ENCODE measurements around the gene GRIP1. TPM values are rescaled to one million over a fixed set of nuclear protein-coding genes. Genes with fewer than 3 reads are reported as not detected.

GRIP1 gene
- total RNA-seq, 1 experiment from 2014 or later, result 0.23 TPM

DNA sequence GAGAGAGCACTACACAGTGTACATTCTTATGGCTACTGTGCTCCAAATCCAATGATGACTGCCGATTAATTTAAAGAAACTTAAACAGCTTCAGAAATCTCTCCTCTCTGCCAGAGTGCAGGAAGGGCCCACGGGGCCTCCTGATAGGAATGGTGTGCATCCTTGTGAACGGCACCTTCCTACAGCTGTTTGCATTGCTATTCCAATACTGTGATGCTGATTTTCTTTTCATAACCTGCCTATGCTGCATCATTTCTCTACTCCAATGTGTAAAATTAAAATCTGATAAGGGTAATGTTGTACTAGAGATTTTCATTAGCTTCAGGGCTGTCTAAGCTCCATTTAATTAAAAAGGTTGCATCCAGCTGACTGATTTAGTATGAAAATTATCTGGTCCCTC lies 217.5 kb downstream of the GRIP1 start:
- H3K9me3 Mint-ChIP-seq (ENCODE audit: unreplicated experiment), result no peaks in the 10 kb centered on the region
- no peak overlapping the region for H3K27ac Mint-ChIP-seq (ENCODE audit: unreplicated experiment)
- intact Hi-C loops (cut with micrococcal nuclease; ENCODE audit: unreplicated experiment), result no loop called here
- no peak overlapping the region for H3K4me3 Mint-ChIP-seq (ENCODE audit: unreplicated experiment)
- Histone ChIP-seq H3K4me3 (ENCODE audit: low read depth, low read length) (no peak overlapping the region), H3K4me1 (no peaks in the 10 kb centered on the region), H3K36me3 (ENCODE audit: control insufficient read depth, insufficient read depth, low read length) (no peaks in the 10 kb centered on the region), H3K9me3 (no peaks in the 10 kb centered on the region), H3K27me3 (replicated peaks; ENCODE audit: control insufficient read depth, insufficient read depth, low read length) (no peaks in the 10 kb centered on the region; the same call in 1 of the 2 replicates)
- peaks cover 18% of the 10 kb centered on the region for H3K27me3 Mint-ChIP-seq (ENCODE audit: insufficient read depth, unreplicated experiment)
- no TSS peak for BruUV-seq (replicated peaks)
- TF ChIP-seq, protein P1, sequence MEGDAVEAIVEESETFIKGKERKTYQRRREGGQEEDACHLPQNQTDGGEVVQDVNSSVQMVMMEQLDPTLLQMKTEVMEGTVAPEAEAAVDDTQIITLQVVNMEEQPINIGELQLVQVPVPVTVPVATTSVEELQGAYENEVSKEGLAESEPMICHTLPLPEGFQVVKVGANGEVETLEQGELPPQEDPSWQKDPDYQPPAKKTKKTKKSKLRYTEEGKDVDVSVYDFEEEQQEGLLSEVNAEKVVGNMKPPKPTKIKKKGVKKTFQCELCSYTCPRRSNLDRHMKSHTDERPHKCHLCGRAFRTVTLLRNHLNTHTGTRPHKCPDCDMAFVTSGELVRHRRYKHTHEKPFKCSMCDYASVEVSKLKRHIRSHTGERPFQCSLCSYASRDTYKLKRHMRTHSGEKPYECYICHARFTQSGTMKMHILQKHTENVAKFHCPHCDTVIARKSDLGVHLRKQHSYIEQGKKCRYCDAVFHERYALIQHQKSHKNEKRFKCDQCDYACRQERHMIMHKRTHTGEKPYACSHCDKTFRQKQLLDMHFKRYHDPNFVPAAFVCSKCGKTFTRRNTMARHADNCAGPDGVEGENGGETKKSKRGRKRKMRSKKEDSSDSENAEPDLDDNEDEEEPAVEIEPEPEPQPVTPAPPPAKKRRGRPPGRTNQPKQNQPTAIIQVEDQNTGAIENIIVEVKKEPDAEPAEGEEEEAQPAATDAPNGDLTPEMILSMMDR (IDR thresholded peaks at IDR 0.05; ENCODE audit: insufficient read depth in 1 of 2, low read depth in 1 of 2, low read length in 1 of 2, severe bottlenecking in 1 of 2, unreplicated experiment in 1 of 2), result no peak
- POLR2A ChIA-PET, result no interaction called here
- H3K4me1 Mint-ChIP-seq (ENCODE audit: low read depth, unreplicated experiment), result no peaks in the 10 kb centered on the region
- no peak for DNase-seq
- CTCF ChIA-PET, result no interaction called here
- no peaks in the 10 kb centered on the region for H3K36me3 Mint-ChIP-seq (ENCODE audit: insufficient read depth, unreplicated experiment)

DNA sequence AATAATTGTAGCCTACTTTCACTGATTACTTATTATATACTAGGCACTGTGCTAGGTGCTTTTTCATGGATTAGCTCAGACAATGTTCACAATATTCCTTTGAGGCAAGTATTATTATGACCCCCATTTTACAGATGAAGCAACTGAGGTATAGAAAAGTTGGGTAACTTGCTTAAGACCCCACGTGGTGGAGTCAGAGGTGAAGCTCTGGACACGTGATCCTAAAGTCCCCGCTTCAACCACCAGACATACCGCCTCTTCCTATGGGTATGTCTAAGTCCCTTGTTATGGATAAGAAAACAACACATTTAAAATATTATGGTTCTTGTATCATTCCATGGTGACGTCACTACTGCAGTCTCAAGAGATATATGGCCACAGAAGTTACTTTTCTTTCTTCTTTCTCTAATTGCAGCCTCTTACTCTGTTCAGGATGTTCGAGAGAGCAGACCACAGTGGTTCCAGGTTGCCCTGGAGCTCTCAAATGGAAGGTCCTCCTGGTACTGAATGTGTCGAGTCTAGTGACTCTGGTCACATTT lies 218.9 kb downstream of the GRIP1 start:
- no peaks in the 10 kb centered on the region for H3K4me1 ChIP-seq
- CTCF ChIA-PET, result no interaction called here
- H3K4me1 Mint-ChIP-seq (ENCODE audit: low read depth, unreplicated experiment), result no peaks in the 10 kb centered on the region
- no peak overlapping the region for H3K27ac Mint-ChIP-seq (ENCODE audit: unreplicated experiment)
- TF ChIP-seq, protein P1 (IDR thresholded peaks at IDR 0.05; ENCODE audit: insufficient read depth in 1 of 2, low read depth in 1 of 2, low read length in 1 of 2, severe bottlenecking in 1 of 2, unreplicated experiment in 1 of 2), result no peak
- intact Hi-C loops (cut with micrococcal nuclease; ENCODE audit: unreplicated experiment), result no loop called here
- H3K4me3 ChIP-seq (ENCODE audit: low read depth, low read length), result no peak overlapping the region
- no peaks in the 10 kb centered on the region; the same call in 1 of the 2 replicates for H3K27me3 ChIP-seq (replicated peaks; ENCODE audit: control insufficient read depth, insufficient read depth, low read length)
- no peaks in the 10 kb centered on the region for H3K9me3 ChIP-seq
- no peaks in the 10 kb centered on the region for H3K36me3 ChIP-seq (ENCODE audit: control insufficient read depth, insufficient read depth, low read length)
- H3K9me3 Mint-ChIP-seq (ENCODE audit: unreplicated experiment), result no peaks in the 10 kb centered on the region
- no peak for DNase-seq
- no peaks in the 10 kb centered on the region for H3K36me3 Mint-ChIP-seq (ENCODE audit: insufficient read depth, unreplicated experiment)
- POLR2A ChIA-PET, result no interaction called here
- H3K27me3 Mint-ChIP-seq (ENCODE audit: insufficient read depth, unreplicated experiment), result peaks cover 24% of the 10 kb centered on the region
- BruUV-seq (replicated peaks), result no TSS peak
- no peak overlapping the region for H3K4me3 Mint-ChIP-seq (ENCODE audit: unreplicated experiment)

DNA sequence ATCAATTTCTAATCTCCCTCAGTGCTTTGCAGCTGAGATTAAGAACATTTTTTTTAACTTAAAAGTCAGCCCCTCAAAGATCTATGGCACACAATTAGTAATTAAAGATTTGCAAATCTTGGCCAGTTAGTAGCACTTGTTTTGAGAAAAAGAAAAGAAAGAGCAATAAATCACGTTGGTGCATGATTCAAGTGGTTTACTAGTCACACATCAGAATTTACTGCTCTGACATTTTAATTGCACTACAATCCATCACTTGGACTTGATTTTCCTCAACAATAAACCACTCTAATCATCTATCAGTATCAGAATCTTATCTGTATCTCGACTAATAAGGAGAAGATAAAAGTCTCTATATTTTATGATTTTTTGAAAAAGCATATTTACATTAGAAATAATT lies 222.3 kb downstream of the GRIP1 start:
- Histone ChIP-seq H3K9me3 (no peaks in the 10 kb centered on the region), H3K36me3 (ENCODE audit: control insufficient read depth, insufficient read depth, low read length) (no peaks in the 10 kb centered on the region), H3K4me1 (no peaks in the 10 kb centered on the region), H3K27me3 (replicated peaks; ENCODE audit: control insufficient read depth, insufficient read depth, low read length) (no peaks in the 10 kb centered on the region; the same call in 1 of the 2 replicates), H3K4me3 (ENCODE audit: low read depth, low read length) (no peak overlapping the region)
- TF ChIP-seq, protein P1 (IDR thresholded peaks at IDR 0.05; ENCODE audit: insufficient read depth in 1 of 2, low read depth in 1 of 2, low read length in 1 of 2, severe bottlenecking in 1 of 2, unreplicated experiment in 1 of 2), result no peak
- Mint-ChIP-seq H3K27me3 (ENCODE audit: insufficient read depth, unreplicated experiment) (peaks cover 29% of the 10 kb centered on the region), H3K27ac (ENCODE audit: unreplicated experiment) (no peak overlapping the region), H3K9me3 (ENCODE audit: unreplicated experiment) (no peaks in the 10 kb centered on the region), H3K4me3 (ENCODE audit: unreplicated experiment) (no peak overlapping the region), H3K4me1 (ENCODE audit: low read depth, unreplicated experiment) (no peaks in the 10 kb centered on the region), H3K36me3 (ENCODE audit: insufficient read depth, unreplicated experiment) (no peaks in the 10 kb centered on the region)
- BruUV-seq (replicated peaks), result no TSS peak
- ChIA-PET POLR2A (no interaction called here), CTCF (no interaction called here)
- intact Hi-C loops (cut with micrococcal nuclease; ENCODE audit: unreplicated experiment), result no loop called here
- no peak for DNase-seq
